SU-DHL-6 (cell line): ENCODE data around the gene BIVM.

Experiments
- H2AFZ ChIP-seq: fragments of 200-600 bp; sonication (generic); 2 replicates; pipeline ENCODE4 v1.6.1; 2014; ENCODE audit warnings: low read depth, mild to moderate bottlenecking, moderate library complexity, mixed read lengths, antibody characterized with exemption, low read length; ENCODE audit not compliant: severe bottlenecking
- H3F3A ChIP-seq: fragments of 200-600 bp; shearing (Covaris generic); 2 replicates; pipeline ENCODE4 v1.6.0; 2016; ENCODE audit warnings: antibody characterized with exemption, mild to moderate bottlenecking; ENCODE audit not compliant: insufficient read depth
- H3K27ac ChIP-seq: fragments of 200-600 bp; sonication (generic); 2 replicates; pipeline ENCODE4 v1.5.1; 2016; ENCODE audit warnings: low read depth, mild to moderate bottlenecking, low read length, moderate library complexity, mixed read lengths
- H3K27me3 ChIP-seq: fragments of 200-600 bp; sonication (generic), shearing (Covaris generic); 2 replicates; pipeline ENCODE4 v1.6.0; 2014; ENCODE audit warnings: mild to moderate bottlenecking, low read length
- H3K36me3 ChIP-seq: fragments of 200-600 bp; sonication (generic); 2 replicates; pipeline ENCODE4 v1.6.1; 2014; ENCODE audit warnings: mild to moderate bottlenecking, low read length, mixed read lengths
- H3K4me2 ChIP-seq: fragments of 300-600, 200-600 bp; shearing (Covaris generic), sonication (generic); 2 replicates; pipeline ENCODE4 v1.6.0; 2014; ENCODE audit warnings: low read length, low read depth, mild to moderate bottlenecking; ENCODE audit not compliant: poor library complexity, severe bottlenecking
- H3K4me3 ChIP-seq: fragments of 200-600 bp; sonication (generic); 2 replicates; pipeline ENCODE4 v1.5.1; 2014; ENCODE audit warnings: antibody characterized with exemption, low read length, mild to moderate bottlenecking, mixed read lengths; ENCODE audit not compliant: insufficient read depth, poor library complexity, severe bottlenecking
- H3K79me2 ChIP-seq: fragments of 200-600 bp; sonication (generic); 2 replicates; pipeline ENCODE4 v1.6.1; 2014; ENCODE audit warnings: mild to moderate bottlenecking, low read length, moderate library complexity; ENCODE audit not compliant: insufficient read depth
- H3K9ac ChIP-seq: fragments of 200-600 bp; sonication (generic); 2 replicates; pipeline ENCODE4 v1.7.0; 2014; ENCODE audit warnings: mild to moderate bottlenecking, low read length
- H3K9me2 ChIP-seq: fragments of 200-600 bp; sonication (generic); replicated peaks from 2 replicates; pipeline ENCODE4 v1.6.1; 2014; ENCODE audit warnings: low read length; ENCODE audit not compliant: insufficient read depth
- H3K9me3 ChIP-seq: fragments of 200-600 bp; sonication (generic); 2 replicates; pipeline ENCODE4 v1.6.1; 2014; ENCODE audit warnings: low read length, mixed read lengths; ENCODE audit not compliant: insufficient read depth
- H4K20me1 ChIP-seq: fragments of 200-600 bp; sonication (generic); 2 replicates; pipeline ENCODE4 v1.6.1; 2014; ENCODE audit warnings: low read depth, mild to moderate bottlenecking, antibody characterized with exemption, low read length, moderate library complexity, mixed read lengths
- CTCF ChIP-seq: fragments of 200-600 bp; sonication (generic); IDR thresholded peaks from one replicate; pipeline ENCODE4 v1.5.1; 2017; ENCODE audit warnings: antibody characterized with exemption, mild to moderate bottlenecking, low read length, moderate library complexity; ENCODE audit not compliant: insufficient read depth, poor library complexity, severe bottlenecking
- EZH2phosphoT487 ChIP-seq: fragments of 200-600 bp; sonication (generic), shearing (Covaris generic); conservative IDR thresholded peaks from 2 replicates; pipeline ENCODE4 v1.6.1; 2018; ENCODE audit warnings: mild to moderate bottlenecking, antibody characterized with exemption, low read length, moderate library complexity, mixed read lengths

Gene BIVM

GRCh38 chr13:102854675-102855074 lies 55.8 kb downstream of the BIVM start:
- no peak for TF ChIP-seq EZH2phosphoT487
- no peak for TF ChIP-seq CTCF
- no peak overlapping the region for H3K4me3 ChIP-seq
- H3K79me2 ChIP-seq = peaks cover 12% of the 10 kb centered on the region
- H2AFZ ChIP-seq = no peak overlapping the region
- no peaks in the 10 kb centered on the region for H3F3A ChIP-seq
- no peak overlapping the region for H3K9ac ChIP-seq
- no peak overlapping the region for H3K27ac ChIP-seq
- H4K20me1 ChIP-seq = no peaks in the 10 kb centered on the region
- H3K36me3 ChIP-seq = peaks cover 48% of the 10 kb centered on the region
- no peaks in the 10 kb centered on the region for H3K27me3 ChIP-seq
- H3K9me3 ChIP-seq = no peaks in the 10 kb centered on the region
- no peak overlapping the region for H3K4me2 ChIP-seq
- no peaks in the 10 kb centered on the region for H3K9me2 ChIP-seq

- no peak overlapping the region for H3K4me2 ChIP-seq
- H3F3A ChIP-seq = no peaks in the 10 kb centered on the region
- no peaks in the 10 kb centered on the region for H4K20me1 ChIP-seq
- no peaks in the 10 kb centered on the region; the same call in 1 of the 2 replicates for H3K79me2 ChIP-seq
- no peaks in the 10 kb centered on the region for H3K27me3 ChIP-seq
- no peak overlapping the region for H3K4me3 ChIP-seq
- no peak for TF ChIP-seq EZH2phosphoT487
- no peak for TF ChIP-seq CTCF
- H3K9me2 ChIP-seq = no peaks in the 10 kb centered on the region
- peaks cover 61% of the 10 kb centered on the region for H3K36me3 ChIP-seq
- H2AFZ ChIP-seq = no peak overlapping the region
- no peaks in the 10 kb centered on the region for H3K9me3 ChIP-seq
- no peak overlapping the region for H3K27ac ChIP-seq
- no peak overlapping the region for H3K9ac ChIP-seq
Observed at GRCh38 chr13:102856557-102856956, 57.6 kb downstream of the BIVM start.

- no peak overlapping the region for H3K4me2 ChIP-seq
- no peaks in the 10 kb centered on the region; the same call in 1 of the 2 replicates for H3K79me2 ChIP-seq
- peaks cover 67% of the 10 kb centered on the region for H3K36me3 ChIP-seq
- H4K20me1 ChIP-seq = no peaks in the 10 kb centered on the region
- no peak for TF ChIP-seq CTCF
- no peak for TF ChIP-seq EZH2phosphoT487
- no peaks in the 10 kb centered on the region for H3K27me3 ChIP-seq
- no peak overlapping the region for H2AFZ ChIP-seq
- H3K9ac ChIP-seq = no peak overlapping the region
- no peaks in the 10 kb centered on the region for H3K9me2 ChIP-seq
- no peaks in the 10 kb centered on the region for H3F3A ChIP-seq
- no peaks in the 10 kb centered on the region for H3K9me3 ChIP-seq
- no peak overlapping the region for H3K27ac ChIP-seq
- no peak overlapping the region for H3K4me3 ChIP-seq
Observed at GRCh38 chr13:102862624-102863210, 63.8 kb downstream of the BIVM start.
